KG1 (cell line): ENCODE data around the gene CD83.

Experiments used
- DNase-seq: peaks from one replicate; lab custom pipeline; 2025; lab: John Stamatoyannopoulos, UW

CD83 gene

GRCh38 chr6:14092316-14092715 is 25.3 kb upstream of the CD83 start:
- DNase-seq = no peak

GRCh38 chr6:14092838-14093789 is 24.5 kb upstream of the CD83 start:
- DNase-seq = no peak

GRCh38 chr6:14094721-14095120 is 22.9 kb upstream of the CD83 start:
- DNase-seq = no peak

- no peak for DNase-seq
These were observed 22.1 kb upstream of the CD83 start for GRCh38 chr6:14095437-14095836.

GRCh38 chr6:14100138-14100537 is 17.4 kb upstream of the CD83 start:
- no peak for DNase-seq

- DNase-seq = no peak
These were observed 16.6 kb upstream of the CD83 start for GRCh38 chr6:14100966-14101365.

- DNase-seq = no peak
These were observed 15.2 kb upstream of the CD83 start for GRCh38 chr6:14102383-14102782.

GRCh38 chr6:14105547-14105946 is 12.0 kb upstream of the CD83 start:
- DNase-seq = no peak

- no peak for DNase-seq
These were observed 10.6 kb upstream of the CD83 start for GRCh38 chr6:14107000-14107399.

- no peak for DNase-seq
These were observed 9.7 kb upstream of the CD83 start for GRCh38 chr6:14107711-14108494.

GRCh38 chr6:14108571-14109410 is 8.8 kb upstream of the CD83 start:
- peak; percentile 30 for DNase-seq

- no peak for DNase-seq
These were observed 8.2 kb upstream of the CD83 start for GRCh38 chr6:14109411-14109826.

GRCh38 chr6:14110001-14110818 is 7.4 kb upstream of the CD83 start:
- no peak for DNase-seq

- no peak for DNase-seq
These were observed 3.6 kb upstream of the CD83 start for GRCh38 chr6:14113976-14114375.

GRCh38 chr6:14118091-14118439 is 493 bp downstream of the CD83 start:
- DNase-seq = no peak

GRCh38 chr6:14118446-14118845 is 874 bp downstream of the CD83 start:
- DNase-seq = no peak

- DNase-seq = no peak
These were observed 2.2 kb downstream of the CD83 start for GRCh38 chr6:14119784-14120183.

GRCh38 chr6:14120546-14120945 is 3.0 kb downstream of the CD83 start:
- DNase-seq = no peak

GRCh38 chr6:14121936-14122344 is 4.4 kb downstream of the CD83 start:
- no peak for DNase-seq

GRCh38 chr6:14123386-14124111 is 6.0 kb downstream of the CD83 start:
- DNase-seq = no peak

- DNase-seq = no peak
These were observed 7.8 kb downstream of the CD83 start for GRCh38 chr6:14125346-14125745.
